22Rv1 (cell line): ENCODE results near the gene SPINDOC.

Source experiments
- CTCF ChIP-seq: fragments of 450-650 bp; IDR thresholded peaks from 2 replicates; pipeline ENCODE4 v1.5.1; 2017; ENCODE audit warnings: mild to moderate bottlenecking
- ZFX ChIP-seq: fragments of 450-650 bp; IDR thresholded peaks from 2 replicates; pipeline ENCODE4 v1.6.1; 2017; ENCODE audit warnings: antibody characterized with exemption, borderline replicate concordance

GRCh38 chr11:63767565-63768236 is 45.6 kb upstream of the SPINDOC start:
- TF ChIP-seq CTCF (no peak), ZFX (no peak)
